ENCODE data around the gene ARPP19.

- TF ChIP-seq POLR2AphosphoS5 (IDR thresholded peaks at IDR 0.05; ENCODE audit: low read depth, low read length) = no peak
- TF ChIP-seq POLR2A (IDR thresholded peaks at IDR 0.05; ENCODE audit: low read depth, low read length) = no peak
These were observed 7.9 kb upstream of the ARPP19 start for GRCh38 chr15:52576692-52577091.
